ENCODE measurements around the gene PFDN5.
A peak's percentile ranks its signal among the peaks of the same experiment; 100 is the strongest.

Gene PFDN5

DNA sequence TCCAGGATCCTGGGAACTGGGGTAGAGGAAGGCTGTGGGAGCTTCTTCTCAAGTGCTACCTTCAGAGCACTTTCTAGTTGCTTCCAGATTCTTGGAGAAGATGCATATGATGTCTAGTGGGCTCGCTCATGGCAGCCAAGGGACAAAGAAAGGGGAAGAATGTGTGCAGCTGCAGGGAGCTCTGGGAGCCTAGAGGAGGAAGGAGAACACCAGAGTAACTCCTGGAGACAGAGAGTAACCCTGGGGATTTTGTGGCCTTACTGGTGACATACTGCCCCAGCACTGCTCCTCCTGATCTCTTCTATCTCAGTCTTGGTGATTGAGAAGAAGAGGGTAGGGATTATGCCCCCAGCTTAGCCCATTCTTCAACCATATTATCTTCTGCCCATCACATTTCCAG is 51.1 kb downstream of the PFDN5 start:
- peak overlapping the region; percentile 78; the same call in 1 of the 2 replicates for H3K4me3 ChIP-seq
- H3K36me3 ChIP-seq (ENCODE audit: insufficient read depth, low read length): no peaks in the 10 kb centered on the region
- H3K9me3 ChIP-seq (ENCODE audit: low read depth, low read length): no peaks in the 10 kb centered on the region
- no peak for TF ChIP-seq POLR2AphosphoS5 (IDR thresholded peaks at IDR 0.05; ENCODE audit: borderline replicate concordance, low read depth, low read length)
- TF ChIP-seq EZH2 (IDR thresholded peaks at IDR 0.05): no peak
- no peak for TF ChIP-seq FOXP2 (optimal IDR thresholded peaks at IDR 0.05; ENCODE audit: control extremely low read depth, extremely low read length, insufficient read depth)
- no peak for DNase-seq (ENCODE audit: low read depth, low spot score)
- peak overlapping the region; percentile 84 for H3K27ac ChIP-seq
- no peak overlapping the region for H3K9ac ChIP-seq (ENCODE audit: insufficient read length)

DNA sequence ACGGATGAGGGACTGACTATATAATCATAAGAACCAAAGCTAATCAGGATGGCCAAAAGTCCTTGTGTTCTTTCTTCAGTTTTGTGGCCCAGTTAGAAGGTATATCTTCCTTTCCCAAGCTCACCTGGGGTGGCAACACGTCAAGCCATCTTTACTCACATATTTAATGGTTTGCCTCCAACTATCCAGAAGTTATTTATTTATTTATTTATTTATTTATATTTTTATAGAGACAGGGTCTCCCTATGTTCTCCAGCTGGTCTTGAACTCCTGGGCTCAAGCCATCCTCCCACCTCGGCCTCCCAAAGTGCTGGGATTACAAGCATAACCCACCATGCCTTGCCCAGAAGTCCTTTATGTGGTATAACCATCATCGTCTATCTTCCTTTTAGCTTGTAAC is 52.6 kb downstream of the PFDN5 start:
- Histone ChIP-seq H3K9ac (ENCODE audit: insufficient read length) (no peak overlapping the region), H3K36me3 (ENCODE audit: insufficient read depth, low read length) (no peaks in the 10 kb centered on the region), H3K27ac (no peak overlapping the region), H3K4me3 (no peak overlapping the region), H3K9me3 (ENCODE audit: low read depth, low read length) (no peaks in the 10 kb centered on the region)
- TF ChIP-seq POLR2AphosphoS5 (IDR thresholded peaks at IDR 0.05; ENCODE audit: borderline replicate concordance, low read depth, low read length) (no peak), FOXP2 (optimal IDR thresholded peaks at IDR 0.05; ENCODE audit: control extremely low read depth, extremely low read length, insufficient read depth) (no peak), EZH2 (IDR thresholded peaks at IDR 0.05) (no peak)
- no peak for DNase-seq (ENCODE audit: low read depth, low spot score)
